Mucosa of stomach (tissue), 1 donor: Measurements from ENCODE around the gene SGTA.
"Not testable (repeated sequence)": the region's sequence is repeated elsewhere in the genome, so short reads cannot be mapped to it uniquely, and the experiment has no call there.

Experiments used
- H3K27me3 ChIP-seq: one replicate; pipeline ENCODE4 v1.7.0; 2013; ENCODE audit warnings: mild to moderate bottlenecking, low read length; ENCODE audit not compliant: control insufficient read depth, insufficient read depth
- H3K36me3 ChIP-seq: one replicate; pipeline ENCODE4 v1.7.0; 2013; ENCODE audit warnings: low read length; ENCODE audit not compliant: control insufficient read depth, insufficient read depth
- H3K4me1 ChIP-seq: one replicate; pipeline ENCODE4 v1.7.0; 2013; ENCODE audit warnings: mild to moderate bottlenecking, low read length; ENCODE audit not compliant: control insufficient read depth, insufficient read depth
- H3K4me3 ChIP-seq: one replicate; pipeline ENCODE4 v1.7.0; 2013; ENCODE audit warnings: low read length
- H3K9ac ChIP-seq: one replicate; pipeline ENCODE4 v1.7.0; 2013; ENCODE audit warnings: mild to moderate bottlenecking, low read length, moderate library complexity
- H3K9me3 ChIP-seq: one replicate; pipeline ENCODE4 v1.7.0; 2013; ENCODE audit warnings: mild to moderate bottlenecking, low read length, moderate library complexity; ENCODE audit not compliant: control insufficient read depth
- donor health status: Pancreatic carcinoma.

SGTA gene

DNA sequence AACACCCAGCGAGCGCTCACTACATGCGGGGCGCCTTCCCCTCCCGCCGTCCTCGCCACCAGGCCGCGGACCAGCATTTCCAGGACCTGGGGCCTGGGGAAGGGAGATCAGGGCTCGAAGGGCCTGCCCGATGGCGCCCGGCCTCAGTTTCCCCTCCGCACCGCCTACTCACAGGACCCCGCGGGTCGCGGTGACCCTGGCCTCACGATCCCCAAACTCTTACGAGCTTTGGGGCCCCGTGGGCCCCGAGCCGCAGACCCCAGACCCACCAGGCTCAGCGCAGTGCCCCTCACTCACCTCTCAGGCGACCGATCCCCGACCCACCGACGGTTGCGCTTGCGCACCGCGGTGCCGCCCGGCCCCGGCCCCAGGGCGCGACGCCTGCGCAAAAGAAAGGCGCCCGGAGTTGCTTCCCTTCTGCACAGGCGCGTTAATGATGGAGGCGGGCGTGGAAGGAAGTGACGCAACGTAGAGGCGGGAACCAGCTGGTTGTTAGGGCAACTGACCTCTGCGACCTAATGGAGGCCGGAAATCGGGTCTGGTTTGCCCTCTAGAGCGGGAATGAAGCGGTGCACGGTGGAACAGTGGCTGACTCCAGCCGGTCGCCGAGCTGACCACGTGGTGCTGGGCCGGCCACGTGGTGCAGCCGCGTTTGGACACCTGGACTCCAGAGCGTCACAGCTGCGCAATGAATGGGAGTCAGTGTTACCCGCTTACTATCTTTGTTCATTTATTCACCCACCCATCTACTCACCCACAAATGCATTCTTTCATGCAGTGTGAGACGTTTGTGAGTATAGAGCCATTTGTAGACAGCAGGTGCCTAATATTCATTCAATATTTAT, at the start of gene SGTA:
SGTA (minus strand) TSS at position 338 of the 845 bp plus-strand sequence. CDS start 14,205 bp downstream, outside the sequence.
- Histone ChIP-seq H3K36me3 (no peaks in the 10 kb centered on the region), H3K9me3 (no peaks in the 10 kb centered on the region), H3K27me3 (no peaks in the 10 kb centered on the region), H3K4me1 (peaks cover 24% of the 10 kb centered on the region), H3K4me3 (peak within 1 kb of the TSS; percentile 99), H3K9ac (peak within 1 kb of the TSS; percentile 97)

- Histone ChIP-seq H3K36me3 (no peaks in the 10 kb centered on the region), H3K9ac (no peak overlapping the region), H3K27me3 (no peaks in the 10 kb centered on the region), H3K9me3 (peaks cover 2% of the 10 kb centered on the region), H3K4me3 (no peak overlapping the region), H3K4me1 (no peaks in the 10 kb centered on the region)
Measured at GRCh38 chr19:2827840-2828489, 44.9 kb upstream of the SGTA start.

- Histone ChIP-seq H3K9ac (no peak overlapping the region), H3K36me3 (no peaks in the 10 kb centered on the region), H3K27me3 (no peaks in the 10 kb centered on the region), H3K4me3 (no peak overlapping the region), H3K9me3 (no peaks in the 10 kb centered on the region), H3K4me1 (no peaks in the 10 kb centered on the region)
Measured at GRCh38 chr19:2827022-2827421, 43.9 kb upstream of the SGTA start.

DNA sequence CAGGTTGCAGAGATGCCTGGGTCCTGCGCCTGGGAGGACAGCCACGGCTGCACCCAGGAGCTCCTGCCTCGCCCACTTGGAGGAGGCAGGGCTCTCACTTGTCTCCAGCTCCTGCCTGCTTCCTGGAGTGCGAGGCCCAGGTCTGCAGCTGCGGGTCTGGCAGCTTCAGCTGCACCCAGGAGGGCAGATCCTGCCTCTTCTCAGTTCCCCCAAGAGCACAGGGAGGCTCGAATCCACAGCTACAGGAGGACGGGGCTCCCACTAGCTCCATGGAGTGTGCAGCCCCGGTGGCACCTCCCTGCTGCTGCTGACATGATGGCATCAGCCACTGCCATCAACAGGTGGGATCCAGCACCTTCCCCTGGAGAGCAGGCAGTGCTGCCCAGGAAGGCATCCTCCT, 41.1 kb upstream of the SGTA start:
- H3K27me3 ChIP-seq = no peaks in the 10 kb centered on the region
- no peaks in the 10 kb centered on the region for H3K9me3 ChIP-seq
- no peaks in the 10 kb centered on the region for H3K4me1 ChIP-seq
- H3K4me3 ChIP-seq = no peak overlapping the region
- no peak overlapping the region for H3K9ac ChIP-seq
- no peaks in the 10 kb centered on the region for H3K36me3 ChIP-seq

- H3K9me3 ChIP-seq = no peaks in the 10 kb centered on the region
Measured at GRCh38 chr19:2823646-2824045, 40.6 kb upstream of the SGTA start.

DNA sequence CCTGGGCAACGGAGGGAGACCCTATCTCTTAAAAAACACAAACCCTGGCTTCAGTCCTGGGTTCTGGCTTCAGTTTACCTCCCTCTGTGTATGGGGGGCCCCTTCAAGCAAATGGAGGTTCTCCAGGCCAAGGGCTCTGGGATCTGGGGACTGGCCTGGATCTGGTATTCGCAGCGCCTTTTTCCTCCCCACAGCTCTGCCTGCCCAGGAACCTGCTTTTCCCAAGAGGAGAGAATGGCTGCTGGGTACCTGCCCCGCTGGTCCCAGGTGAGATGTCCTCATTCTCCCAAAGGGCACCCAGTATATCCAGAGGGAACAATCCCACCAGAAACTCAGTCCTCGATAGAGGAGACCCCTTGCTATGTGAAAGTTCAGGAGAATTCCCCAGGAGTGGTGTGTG, 39.8 kb upstream of the SGTA start:
- no peak overlapping the region for H3K9ac ChIP-seq
- no peaks in the 10 kb centered on the region for H3K4me1 ChIP-seq
- no peaks in the 10 kb centered on the region for H3K9me3 ChIP-seq
- H3K36me3 ChIP-seq = no peaks in the 10 kb centered on the region
- no peaks in the 10 kb centered on the region for H3K27me3 ChIP-seq
- H3K4me3 ChIP-seq = no peak overlapping the region

More at GRCh38 chr19:2823646-2824045, 40.6 kb upstream of the SGTA start:
- Histone ChIP-seq H3K27me3 (no peaks in the 10 kb centered on the region), H3K4me1 (no peaks in the 10 kb centered on the region), H3K36me3 (no peaks in the 10 kb centered on the region), H3K9ac (no peak overlapping the region), H3K4me3 (no peak overlapping the region)

DNA sequence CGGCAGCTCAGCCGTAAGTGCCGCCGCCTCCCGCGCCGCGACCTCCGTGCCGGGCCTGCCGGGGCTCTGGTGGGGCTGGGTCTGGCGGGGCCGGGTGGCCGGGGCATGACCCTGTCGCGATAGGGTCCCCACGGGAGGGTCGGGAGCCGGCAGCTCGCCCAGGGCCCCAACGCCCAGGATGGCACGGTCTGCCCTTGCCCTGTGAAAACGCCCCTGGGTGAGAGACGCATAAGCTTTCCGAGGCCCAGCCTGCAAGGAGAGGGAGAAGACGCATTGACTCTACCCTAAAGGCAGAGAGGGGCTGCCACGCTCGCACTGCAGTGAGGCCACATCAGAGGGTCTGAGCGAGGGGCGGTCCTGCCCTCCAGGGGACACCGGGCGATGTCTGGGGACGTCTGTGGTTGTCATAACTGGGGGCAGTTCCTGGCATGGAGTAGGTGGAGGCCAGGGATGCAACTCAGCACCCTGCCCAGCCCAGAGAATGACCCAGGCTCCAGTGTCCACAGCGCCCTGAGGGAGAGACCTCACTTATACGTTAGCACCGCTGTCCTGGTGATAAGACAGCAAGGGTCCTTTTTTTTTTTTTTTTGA, 37.1 kb upstream of the SGTA start:
- Histone ChIP-seq H3K4me3 (peak overlapping the region; percentile 60), H3K36me3 (no peaks in the 10 kb centered on the region), H3K27me3 (no peaks in the 10 kb centered on the region), H3K4me1 (no peaks in the 10 kb centered on the region), H3K9me3 (no peaks in the 10 kb centered on the region), H3K9ac (peak overlapping the region; percentile 79)

DNA sequence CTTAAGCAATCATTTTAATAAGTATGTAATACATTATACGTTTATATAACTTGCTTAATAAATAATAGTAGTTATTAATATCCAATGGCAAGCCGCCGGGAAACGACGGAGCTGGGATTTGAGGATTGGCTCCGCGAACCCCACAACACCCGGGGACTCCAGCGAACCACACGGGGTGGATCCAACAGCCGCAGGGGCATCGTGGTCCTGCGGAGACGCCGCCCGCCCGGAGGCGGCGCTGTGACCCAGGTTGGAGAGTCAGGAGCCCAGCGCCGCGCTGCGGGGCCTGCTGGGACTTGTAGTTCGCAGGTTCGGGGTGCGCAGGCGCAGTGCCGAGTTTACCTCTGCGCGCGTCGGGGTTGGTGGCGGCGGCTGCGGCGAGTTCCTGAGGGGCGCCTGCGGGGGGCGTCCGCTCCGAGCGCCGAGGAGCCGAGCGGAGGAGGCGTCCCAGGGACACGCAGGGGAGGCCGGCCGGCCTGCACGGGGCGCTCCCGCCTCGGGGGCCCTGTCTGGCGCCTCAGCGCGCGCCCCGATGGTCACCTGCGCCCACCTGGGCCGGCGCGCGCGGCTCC, 36.6 kb upstream of the SGTA start, which contains the start of gene ZNF554:
ZNF554 (plus strand) TSS at position 329 of the 572 bp plus-strand sequence; CDS start at position 533, 204 bp downstream.
- Histone ChIP-seq H3K9me3 (no peaks in the 10 kb centered on the region), H3K9ac (peak within 1 kb of the TSS; percentile 79), H3K4me1 (no peaks in the 10 kb centered on the region), H3K4me3 (peak within 1 kb of the TSS; percentile 60), H3K36me3 (no peaks in the 10 kb centered on the region), H3K27me3 (no peaks in the 10 kb centered on the region)

DNA sequence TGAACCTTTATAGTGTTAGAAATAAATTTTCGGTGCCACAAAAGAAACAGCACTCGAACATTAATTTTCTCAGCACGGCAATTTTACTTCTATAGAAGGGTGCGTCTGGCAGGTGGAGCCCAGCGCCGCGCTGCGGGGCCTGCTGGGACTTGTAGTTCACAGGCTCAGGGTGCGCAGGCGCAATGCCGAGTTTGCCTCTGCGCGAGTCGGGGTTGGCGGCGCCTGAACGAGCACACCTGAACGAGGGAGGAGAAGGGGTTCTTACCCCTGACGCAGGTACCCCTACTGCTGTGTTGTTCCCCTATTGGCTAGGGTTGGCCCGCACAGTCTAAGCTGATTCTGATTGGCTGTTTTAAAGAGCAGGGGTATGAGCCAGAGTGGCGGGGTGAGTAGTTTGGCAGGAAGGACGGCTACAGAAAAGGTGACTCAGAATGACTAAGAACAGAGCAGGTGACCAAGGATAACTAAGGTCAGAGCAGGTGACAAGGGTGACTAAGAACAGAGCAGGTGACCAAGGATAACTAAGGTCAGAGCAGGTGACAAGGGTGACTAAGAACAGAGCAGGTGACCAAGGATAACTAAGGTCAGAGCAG, 34.3 kb upstream of the SGTA start:
- H3K36me3 ChIP-seq, H3K9me3 ChIP-seq, H3K4me3 ChIP-seq, H3K9ac ChIP-seq, H3K4me1 ChIP-seq, H3K27me3 ChIP-seq: not testable (repeated sequence)

- H3K27me3 ChIP-seq = no peaks in the 10 kb centered on the region
- no peak overlapping the region for H3K4me3 ChIP-seq
- H3K4me1 ChIP-seq = no peaks in the 10 kb centered on the region
- H3K36me3 ChIP-seq = no peaks in the 10 kb centered on the region
- H3K9me3 ChIP-seq = no peaks in the 10 kb centered on the region
- H3K9ac ChIP-seq = no peak overlapping the region
Measured at GRCh38 chr19:2816641-2817040, 33.6 kb upstream of the SGTA start.

GRCh38 chr19:2815923-2816322, 32.9 kb upstream of the SGTA start:
- Histone ChIP-seq H3K4me3 (no peak overlapping the region), H3K4me1 (no peaks in the 10 kb centered on the region), H3K36me3 (no peaks in the 10 kb centered on the region), H3K27me3 (no peaks in the 10 kb centered on the region), H3K9ac (no peak overlapping the region), H3K9me3 (no peaks in the 10 kb centered on the region)
